Measurements from ENCODE around the gene ITGB4. TPM values are rescaled to one million over a fixed set of nuclear protein-coding genes. Genes with fewer than 3 reads are reported as not detected.

Gene ITGB4
- polyA plus RNA-seq, 3 donors: 0.09 to 0.82 TPM; not detected in 1

DNA sequence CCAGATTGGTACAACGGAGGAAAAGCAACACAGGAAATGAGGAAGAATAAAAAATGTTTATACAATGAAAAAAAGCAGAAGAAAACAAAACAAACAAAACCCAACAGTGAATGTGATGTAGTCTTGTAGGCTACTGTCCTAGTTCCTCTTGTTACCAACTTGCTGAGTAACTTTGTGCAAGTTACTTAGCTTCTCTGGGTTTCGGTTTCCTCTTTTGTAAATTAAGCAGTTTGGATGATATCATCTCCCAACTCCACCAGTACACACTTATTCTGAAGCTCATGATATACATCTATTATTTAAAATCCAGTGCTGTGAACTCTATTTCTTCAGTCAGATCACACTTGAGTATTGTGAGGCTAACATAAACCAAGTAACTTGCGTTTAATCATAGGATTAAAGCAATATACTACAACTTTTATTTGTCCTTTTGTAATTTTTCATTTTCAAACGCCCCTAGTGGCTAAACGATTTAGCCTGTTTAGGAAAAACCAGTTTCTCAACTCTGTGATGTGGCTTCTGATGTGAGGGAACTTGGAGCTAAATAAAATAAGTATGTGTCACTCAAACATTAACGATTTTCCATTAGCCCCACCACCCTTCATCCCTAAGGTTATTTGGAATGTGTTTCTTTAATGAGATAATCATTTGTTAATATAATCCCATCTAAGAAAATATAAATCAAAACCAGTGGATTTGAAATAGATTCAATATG is 62.0 kb downstream of the ITGB4 start:
- H3K27me3 Mint-ChIP-seq (ENCODE audit: low read depth in 3 of 3): peaks cover 0 to 2% (median 1%) of the 10 kb centered on the region in 3 donors
- Histone ChIP-seq H3K36me3 (replicated peaks in 1 of 2; ENCODE audit: control insufficient read depth in 1 of 2, insufficient read depth in 2 of 2, low read length in 2 of 2) (peaks cover 8 to 9% of the 10 kb centered on the region in 2 donors), H3K9ac (ENCODE audit: insufficient read depth, low read length, poor library complexity, severe bottlenecking) (no peak overlapping the region), H3K27me3 (ENCODE audit: control insufficient read depth in 2 of 2, insufficient read depth in 2 of 2, low read length in 2 of 2) (no peaks in the 10 kb centered on the region), H2AFZ (ENCODE audit: insufficient read depth, low read depth, low read length, poor library complexity, severe bottlenecking) (no peak overlapping the region), H3K4me1 (ENCODE audit: control insufficient read depth in 1 of 2, insufficient read depth in 2 of 2, low read length in 2 of 2) (peaks cover 52 to 63% of the 10 kb centered on the region in 2 donors), H3K27ac (ENCODE audit: low read depth in 1 of 2, low read length in 2 of 2) (peak overlapping the region; percentile 97 to 100), H4K20me1 (ENCODE audit: insufficient read depth, low read length) (peaks cover 13% of the 10 kb centered on the region), H3K9me3 (replicated peaks in 1 of 2; ENCODE audit: control insufficient read depth in 1 of 2, insufficient read depth in 1 of 2, low read length in 2 of 2) (no peaks in the 10 kb centered on the region), H3K4me2 (replicated peaks; ENCODE audit: extremely low read depth, low read length, poor library complexity, severe bottlenecking) (peak overlapping the region; percentile 85), H3K79me2 (ENCODE audit: insufficient read depth, low read length) (peaks cover 48% of the 10 kb centered on the region), H3K4me3 (replicated peaks in 1 of 3; ENCODE audit: low read depth in 2 of 3, low read length in 3 of 3) (peak overlapping the region in 1 of 3 experiments; percentile 77)
- DNase-seq: peak; percentile 83 to 97 (median 95)
- H3K4me3 Mint-ChIP-seq: peak overlapping the region; percentile 72 to 86
- peak overlapping the region; percentile 97 to 99 (median 98) for H3K27ac Mint-ChIP-seq
- peaks cover 8 to 10% of the 10 kb centered on the region in 2 donors for H3K36me3 Mint-ChIP-seq
- no CpG with 5 or more reads among the region's 6 CpGs for WGBS (ENCODE audit: insufficient coverage)
- peaks cover 43% of the 10 kb centered on the region for H3K4me1 Mint-ChIP-seq
- intact Hi-C loops (cut with micrococcal nuclease): loop anchor here in 1 of 2 donors (10.0 kb wide), 1 partner anchor 192 kb away; the partner anchor contains the start of genes ACOX1 and TEN1
- TF ChIP-seq CTCF (IDR thresholded peaks at IDR 0.05): peak; percentile 94
- H3K9me3 Mint-ChIP-seq: peaks cover 0 to 6% (median 0%) of the 10 kb centered on the region in 7 donors

DNA sequence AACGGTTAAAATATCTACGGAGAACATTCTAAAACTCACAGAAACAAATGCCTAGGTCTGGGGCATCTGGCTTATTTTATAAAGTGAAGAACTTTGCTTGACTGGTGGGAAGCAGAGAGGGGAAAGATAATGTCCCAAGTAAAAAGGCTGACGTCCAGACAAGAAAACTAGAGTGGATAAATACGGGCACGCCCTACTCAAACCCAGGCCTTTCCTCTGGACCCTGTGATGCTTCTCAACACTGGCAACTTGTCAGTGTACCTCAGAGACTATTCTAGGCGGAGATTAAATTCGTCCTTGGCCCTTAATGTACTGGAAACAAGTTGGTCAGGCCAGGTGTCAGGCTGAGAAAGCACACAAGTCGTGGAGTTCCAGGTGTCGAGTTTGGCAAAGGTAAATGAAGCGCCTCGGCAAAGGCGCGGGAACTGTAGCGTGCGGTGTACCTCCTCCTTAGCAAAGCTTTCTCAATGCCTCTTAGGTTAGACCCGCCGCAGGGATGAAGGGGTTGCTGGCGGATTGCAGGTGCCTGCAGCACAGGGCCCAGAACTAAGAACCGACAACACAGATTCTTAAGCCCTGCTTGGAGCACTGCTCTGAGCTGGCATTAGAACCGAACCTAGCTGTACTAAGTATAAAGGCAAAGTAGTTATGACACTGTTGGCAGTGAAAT is 62.7 kb downstream of the ITGB4 start:
- peak overlapping the region; percentile 81 for H2AFZ ChIP-seq (ENCODE audit: insufficient read depth, low read depth, low read length, poor library complexity, severe bottlenecking)
- Mint-ChIP-seq H3K36me3 (peaks cover 1 to 3% of the 10 kb centered on the region in 2 donors), H3K27ac (peak overlapping the region; percentile 97 to 99 (median 98)), H3K9me3 (no peaks in the 10 kb centered on the region), H3K4me3 (peak overlapping the region; percentile 72 to 86), H3K27me3 (ENCODE audit: low read depth in 3 of 3) (peaks cover 0 to 2% (median 1%) of the 10 kb centered on the region in 3 donors), H3K4me1 (peaks cover 43% of the 10 kb centered on the region)
- intact Hi-C loops (cut with micrococcal nuclease): loop anchor here in 1 of 2 donors (10.0 kb wide), 1 partner anchor 191 kb away; the partner anchor contains the start of genes ACOX1 and TEN1
- H3K4me1 ChIP-seq (ENCODE audit: control insufficient read depth in 1 of 2, insufficient read depth in 2 of 2, low read length in 2 of 2): peaks cover 51 to 63% of the 10 kb centered on the region in 2 donors
- WGBS (ENCODE audit: insufficient coverage): 78% methylated on average over 12 of the region's 20 CpGs
- peak overlapping the region; percentile 85 for H3K4me2 ChIP-seq (replicated peaks; ENCODE audit: extremely low read depth, low read length, poor library complexity, severe bottlenecking)
- peak overlapping the region; percentile 49 to 77 (median 74) for H3K4me3 ChIP-seq (replicated peaks in 1 of 3; ENCODE audit: low read depth in 2 of 3, low read length in 3 of 3)
- H3K36me3 ChIP-seq (replicated peaks in 1 of 2; ENCODE audit: control insufficient read depth in 1 of 2, insufficient read depth in 2 of 2, low read length in 2 of 2): peaks cover 1 to 2% of the 10 kb centered on the region in 2 donors
- H3K27ac ChIP-seq (ENCODE audit: low read depth in 1 of 2, low read length in 2 of 2): peak overlapping the region; percentile 97 to 100
- DNase-seq: no peak
- H3K79me2 ChIP-seq (ENCODE audit: insufficient read depth, low read length): peaks cover 47% of the 10 kb centered on the region
- no peaks in the 10 kb centered on the region for H3K27me3 ChIP-seq (ENCODE audit: control insufficient read depth in 2 of 2, insufficient read depth in 2 of 2, low read length in 2 of 2)
- peaks cover 6% of the 10 kb centered on the region for H4K20me1 ChIP-seq (ENCODE audit: insufficient read depth, low read length)
- no peak for TF ChIP-seq CTCF (IDR thresholded peaks at IDR 0.05)
- H3K9me3 ChIP-seq (replicated peaks in 1 of 2; ENCODE audit: control insufficient read depth in 1 of 2, insufficient read depth in 1 of 2, low read length in 2 of 2): no peaks in the 10 kb centered on the region
- H3K9ac ChIP-seq (ENCODE audit: insufficient read depth, low read length, poor library complexity, severe bottlenecking): peak overlapping the region; percentile 89

Measured in CD14-positive monocyte (primary cell).